ENCODE results near the gene BCL11A.

DNA sequence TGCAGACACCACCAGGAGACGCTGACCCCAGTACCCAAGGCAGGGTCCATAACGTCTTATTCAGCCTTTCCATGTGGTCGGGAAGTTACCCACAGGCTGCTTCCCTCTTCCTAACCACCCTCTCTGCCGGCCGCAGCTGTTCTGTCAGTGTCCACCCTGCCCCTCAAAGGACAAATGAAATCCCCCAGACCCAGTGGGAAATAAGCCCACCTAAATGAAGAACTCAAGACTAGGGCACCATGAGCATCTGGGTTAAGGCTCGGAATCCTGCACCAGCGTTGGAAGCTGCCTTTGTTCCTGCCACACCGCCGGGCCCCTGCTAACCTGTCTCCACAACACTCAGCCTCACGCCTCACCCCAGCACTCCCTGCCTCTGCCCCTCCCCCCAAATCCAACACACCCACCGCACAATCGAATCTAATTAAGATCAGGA is 21.7 kb downstream of the BCL11A start:
- no peak for TF ChIP-seq POLR2A (IDR thresholded peaks at IDR 0.05; ENCODE audit: low read length)
- TF ChIP-seq, protein P1, sequence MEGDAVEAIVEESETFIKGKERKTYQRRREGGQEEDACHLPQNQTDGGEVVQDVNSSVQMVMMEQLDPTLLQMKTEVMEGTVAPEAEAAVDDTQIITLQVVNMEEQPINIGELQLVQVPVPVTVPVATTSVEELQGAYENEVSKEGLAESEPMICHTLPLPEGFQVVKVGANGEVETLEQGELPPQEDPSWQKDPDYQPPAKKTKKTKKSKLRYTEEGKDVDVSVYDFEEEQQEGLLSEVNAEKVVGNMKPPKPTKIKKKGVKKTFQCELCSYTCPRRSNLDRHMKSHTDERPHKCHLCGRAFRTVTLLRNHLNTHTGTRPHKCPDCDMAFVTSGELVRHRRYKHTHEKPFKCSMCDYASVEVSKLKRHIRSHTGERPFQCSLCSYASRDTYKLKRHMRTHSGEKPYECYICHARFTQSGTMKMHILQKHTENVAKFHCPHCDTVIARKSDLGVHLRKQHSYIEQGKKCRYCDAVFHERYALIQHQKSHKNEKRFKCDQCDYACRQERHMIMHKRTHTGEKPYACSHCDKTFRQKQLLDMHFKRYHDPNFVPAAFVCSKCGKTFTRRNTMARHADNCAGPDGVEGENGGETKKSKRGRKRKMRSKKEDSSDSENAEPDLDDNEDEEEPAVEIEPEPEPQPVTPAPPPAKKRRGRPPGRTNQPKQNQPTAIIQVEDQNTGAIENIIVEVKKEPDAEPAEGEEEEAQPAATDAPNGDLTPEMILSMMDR (IDR thresholded peaks at IDR 0.05), result no peak
- TF ChIP-seq CHD4 (IDR thresholded peaks at IDR 0.05; ENCODE audit: borderline replicate concordance), result no peak
- TF ChIP-seq, protein P2, sequence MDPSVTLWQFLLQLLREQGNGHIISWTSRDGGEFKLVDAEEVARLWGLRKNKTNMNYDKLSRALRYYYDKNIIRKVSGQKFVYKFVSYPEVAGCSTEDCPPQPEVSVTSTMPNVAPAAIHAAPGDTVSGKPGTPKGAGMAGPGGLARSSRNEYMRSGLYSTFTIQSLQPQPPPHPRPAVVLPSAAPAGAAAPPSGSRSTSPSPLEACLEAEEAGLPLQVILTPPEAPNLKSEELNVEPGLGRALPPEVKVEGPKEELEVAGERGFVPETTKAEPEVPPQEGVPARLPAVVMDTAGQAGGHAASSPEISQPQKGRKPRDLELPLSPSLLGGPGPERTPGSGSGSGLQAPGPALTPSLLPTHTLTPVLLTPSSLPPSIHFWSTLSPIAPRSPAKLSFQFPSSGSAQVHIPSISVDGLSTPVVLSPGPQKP (IDR thresholded peaks at IDR 0.05; ENCODE audit: low read depth, low read length), result no peak
- no peak for TF ChIP-seq ZFP36 (IDR thresholded peaks at IDR 0.05; ENCODE audit: borderline replicate concordance, partially characterized antibody)
